NCI-H146 (cell line): ENCODE results near the gene COQ9.
A peak's percentile ranks its signal among the peaks of the same experiment; 100 is the strongest.
"Not testable (repeated sequence)": the region's sequence is repeated elsewhere in the genome, so short reads cannot be mapped to it uniquely, and the experiment has no call there.

Experiments
- DNase-seq: peaks from one replicate; lab custom pipeline; 2025; lab: John Stamatoyannopoulos, UW

The COQ9 gene, protein sequence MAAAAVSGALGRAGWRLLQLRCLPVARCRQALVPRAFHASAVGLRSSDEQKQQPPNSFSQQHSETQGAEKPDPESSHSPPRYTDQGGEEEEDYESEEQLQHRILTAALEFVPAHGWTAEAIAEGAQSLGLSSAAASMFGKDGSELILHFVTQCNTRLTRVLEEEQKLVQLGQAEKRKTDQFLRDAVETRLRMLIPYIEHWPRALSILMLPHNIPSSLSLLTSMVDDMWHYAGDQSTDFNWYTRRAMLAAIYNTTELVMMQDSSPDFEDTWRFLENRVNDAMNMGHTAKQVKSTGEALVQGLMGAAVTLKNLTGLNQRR

GRCh38 chr16:57447186-57447962, at the start of gene COQ9, which contains the start of gene CIAPIN1:
COQ9 (plus strand) TSS chr16:57447479; CDS start chr16:57447506, 27 bp downstream.
CIAPIN1 (minus strand) TSS chr16:57447385; CDS start chr16:57440928, 6,457 bp downstream.
- peak; percentile 90 for DNase-seq

DNA sequence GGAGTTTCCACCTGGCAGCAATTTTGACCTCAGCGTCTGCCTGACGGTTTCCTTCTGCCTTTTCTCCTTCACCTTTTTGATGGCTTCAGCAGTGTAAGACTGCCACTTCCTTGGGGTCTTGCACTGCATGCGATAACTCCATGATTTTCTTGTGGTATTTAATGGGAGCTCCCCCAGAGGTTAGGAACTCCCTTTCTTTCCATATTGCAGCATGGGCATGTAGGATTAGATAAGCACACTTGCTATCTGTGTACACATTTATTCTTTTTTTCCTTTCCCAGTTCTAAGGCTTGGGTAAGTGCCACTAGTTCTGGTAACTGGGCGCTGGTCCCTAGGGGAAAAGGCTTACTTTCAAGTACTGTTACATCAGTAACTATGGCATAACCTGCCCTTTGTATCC, 49.8 kb upstream of the COQ9 start:
- not testable (repeated sequence) for DNase-seq

- no peak for DNase-seq
Measured at GRCh38 chr16:57401943-57402640, 45.2 kb upstream of the COQ9 start.

DNA sequence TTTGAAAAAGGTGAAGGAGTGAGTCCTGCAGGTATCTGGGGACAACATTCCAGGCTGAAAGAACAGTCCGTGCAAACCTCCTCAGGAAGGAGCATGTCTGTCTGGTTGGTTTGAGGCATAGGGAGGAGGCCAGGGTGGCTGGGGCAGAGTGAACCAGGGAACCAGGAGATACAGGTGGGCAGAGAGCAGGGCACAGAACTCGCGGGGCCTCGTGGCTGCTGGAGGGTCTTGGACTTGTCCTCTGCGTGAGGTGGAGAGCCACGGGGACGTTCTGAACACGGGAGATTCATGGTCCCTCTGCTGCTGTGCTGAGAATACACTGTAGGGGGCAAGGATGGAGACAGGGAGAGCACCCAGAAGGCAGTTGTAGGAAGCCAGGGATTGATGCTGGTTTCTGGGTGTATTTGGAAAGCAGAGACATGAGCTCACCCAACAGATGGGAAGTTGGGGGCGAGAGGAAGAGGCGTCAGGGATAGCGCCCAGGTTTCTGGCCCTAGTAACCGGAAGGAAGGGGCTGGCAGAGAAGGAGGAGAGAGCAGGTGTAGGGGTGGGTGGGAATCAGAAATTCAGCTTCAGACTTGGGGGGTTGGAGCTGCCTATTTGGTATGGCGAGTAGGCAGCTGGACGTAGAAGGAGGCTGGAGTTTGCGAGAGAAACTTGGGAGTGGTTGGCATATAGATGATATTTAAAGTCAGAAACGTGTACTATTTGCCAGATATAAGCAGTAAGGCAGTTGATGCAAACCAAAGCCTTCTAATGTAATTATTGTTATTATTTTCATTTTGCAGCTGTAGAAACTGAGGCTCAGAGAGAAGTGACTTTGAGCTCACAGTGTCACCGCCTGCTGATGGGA, 43.1 kb upstream of the COQ9 start, which contains the start of gene CCL17:
CCL17 (plus strand) TSS at position 803 of the 853 bp plus-strand sequence. CDS start 9,166 bp downstream, outside the sequence.
- no peak for DNase-seq

DNA sequence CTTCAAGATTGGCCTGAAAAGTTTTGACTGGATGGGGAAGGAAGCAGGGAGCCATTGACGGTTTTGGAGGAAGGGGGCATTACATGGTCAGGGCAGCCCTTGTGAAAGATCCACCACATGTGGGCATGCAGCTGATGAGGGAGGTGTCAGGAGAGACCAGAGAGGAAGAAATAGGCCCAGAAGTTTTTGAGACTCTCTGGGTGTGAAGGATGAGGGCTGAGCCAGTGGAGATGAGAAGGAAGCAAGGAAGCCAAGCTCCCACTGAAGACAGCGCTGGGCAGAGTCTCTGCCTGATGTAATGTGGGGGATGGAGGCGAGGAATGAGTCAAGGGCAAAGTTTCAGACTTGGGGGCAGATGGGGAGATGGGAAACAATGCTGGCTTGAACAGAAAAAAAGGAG, 42.2 kb upstream of the COQ9 start:
- no peak for DNase-seq

- no peak for DNase-seq
Measured at GRCh38 chr16:57406881-57407280, 40.4 kb upstream of the COQ9 start.

- no peak for DNase-seq
Measured at GRCh38 chr16:57407521-57408353, 39.5 kb upstream of the COQ9 start.

GRCh38 chr16:57409065-57409464, 38.2 kb upstream of the COQ9 start:
- DNase-seq, result no peak

DNA sequence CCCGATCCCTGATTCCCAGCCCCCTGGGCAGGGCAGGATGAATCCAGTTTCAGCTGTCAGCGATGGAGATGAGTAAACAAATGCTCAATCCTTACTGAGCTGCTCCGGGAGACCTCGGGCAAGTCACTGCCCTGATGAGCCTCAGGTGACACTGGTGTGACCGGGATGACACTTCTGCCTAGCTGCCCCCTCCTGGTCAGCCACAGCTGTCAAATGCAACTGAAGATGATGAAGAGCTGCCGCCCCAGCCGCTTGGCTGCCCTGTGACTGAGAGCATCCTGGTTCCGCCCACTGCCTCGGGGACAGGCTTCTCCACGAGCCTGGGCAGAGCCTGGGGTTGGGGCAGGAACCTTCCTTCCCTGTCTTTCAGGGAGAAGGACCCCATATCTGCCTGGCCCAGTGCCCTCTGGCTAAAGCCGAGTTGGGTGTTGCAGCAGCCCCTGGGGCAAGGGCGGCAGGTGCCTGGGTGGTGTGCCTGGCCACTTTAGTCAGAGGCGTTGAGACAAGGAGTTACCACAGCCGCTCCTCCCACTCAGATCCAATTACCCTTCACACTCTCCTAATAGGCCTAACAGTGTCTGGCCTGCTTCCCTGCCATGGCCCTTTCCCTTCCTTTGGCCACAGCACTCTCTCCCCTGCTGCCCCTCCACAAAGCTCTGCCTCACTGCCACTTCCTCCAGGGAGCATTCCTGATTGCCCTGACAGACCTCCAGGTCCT, 37.2 kb upstream of the COQ9 start:
- no peak for DNase-seq

DNA sequence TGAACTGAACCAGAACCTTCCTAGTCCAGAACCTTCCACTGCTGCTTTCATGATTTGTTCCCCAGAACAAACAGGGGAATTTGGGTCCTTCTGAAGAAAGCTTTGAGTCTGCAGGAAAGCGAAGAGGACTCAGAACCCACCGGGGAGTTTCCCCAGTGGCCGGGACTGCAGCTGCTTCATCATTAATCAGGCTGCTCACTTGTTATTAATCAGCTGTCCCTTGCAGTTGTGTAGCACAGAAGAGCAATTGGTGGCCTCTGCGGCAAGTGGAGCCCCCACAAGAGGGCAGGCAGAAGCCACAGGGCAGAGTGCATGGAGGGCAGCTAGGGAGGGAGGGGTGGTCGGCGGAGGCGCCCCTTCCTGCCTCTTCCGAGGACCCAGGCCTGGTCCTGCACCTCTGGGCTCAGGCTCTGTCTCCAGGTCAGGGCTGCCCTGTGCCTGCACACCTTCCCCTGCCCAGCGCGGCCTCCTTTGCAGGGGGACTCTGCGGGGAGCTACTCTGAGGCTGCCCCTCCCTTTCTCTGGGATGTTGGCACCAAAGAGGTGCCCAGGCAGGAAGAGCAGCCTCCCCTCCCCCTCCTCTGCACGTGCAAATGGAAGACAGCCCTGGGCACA, 35.8 kb upstream of the COQ9 start:
- DNase-seq, result no peak

GRCh38 chr16:57412584-57412983, 34.7 kb upstream of the COQ9 start:
- DNase-seq, result no peak

DNA sequence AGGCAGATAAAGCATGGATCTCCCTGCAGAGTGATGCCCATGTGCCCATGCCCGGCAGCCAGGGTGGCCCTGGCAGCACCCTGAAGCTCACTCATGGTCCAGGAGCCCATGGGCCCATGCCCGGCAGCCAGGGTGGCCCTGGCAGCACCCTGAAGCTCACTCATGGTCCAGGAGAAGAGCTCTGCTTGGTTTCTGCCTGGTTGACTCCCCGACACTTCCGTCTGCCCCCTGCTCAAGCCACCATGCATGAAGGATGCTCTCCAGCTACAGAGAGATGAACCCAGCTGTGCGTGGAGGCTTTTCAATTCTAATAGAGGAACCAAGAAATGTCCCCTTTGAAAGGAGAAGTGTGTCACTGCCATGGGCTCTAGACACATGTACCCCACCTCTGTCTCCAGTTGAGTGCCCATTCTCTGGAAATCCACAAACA, 34.0 kb upstream of the COQ9 start:
- DNase-seq, result no peak

GRCh38 chr16:57413733-57414132, 33.5 kb upstream of the COQ9 start:
- no peak for DNase-seq

- no peak for DNase-seq
Measured at GRCh38 chr16:57416084-57416483, 31.2 kb upstream of the COQ9 start.

- no peak for DNase-seq
Measured at GRCh38 chr16:57419506-57419905, 27.8 kb upstream of the COQ9 start.

DNA sequence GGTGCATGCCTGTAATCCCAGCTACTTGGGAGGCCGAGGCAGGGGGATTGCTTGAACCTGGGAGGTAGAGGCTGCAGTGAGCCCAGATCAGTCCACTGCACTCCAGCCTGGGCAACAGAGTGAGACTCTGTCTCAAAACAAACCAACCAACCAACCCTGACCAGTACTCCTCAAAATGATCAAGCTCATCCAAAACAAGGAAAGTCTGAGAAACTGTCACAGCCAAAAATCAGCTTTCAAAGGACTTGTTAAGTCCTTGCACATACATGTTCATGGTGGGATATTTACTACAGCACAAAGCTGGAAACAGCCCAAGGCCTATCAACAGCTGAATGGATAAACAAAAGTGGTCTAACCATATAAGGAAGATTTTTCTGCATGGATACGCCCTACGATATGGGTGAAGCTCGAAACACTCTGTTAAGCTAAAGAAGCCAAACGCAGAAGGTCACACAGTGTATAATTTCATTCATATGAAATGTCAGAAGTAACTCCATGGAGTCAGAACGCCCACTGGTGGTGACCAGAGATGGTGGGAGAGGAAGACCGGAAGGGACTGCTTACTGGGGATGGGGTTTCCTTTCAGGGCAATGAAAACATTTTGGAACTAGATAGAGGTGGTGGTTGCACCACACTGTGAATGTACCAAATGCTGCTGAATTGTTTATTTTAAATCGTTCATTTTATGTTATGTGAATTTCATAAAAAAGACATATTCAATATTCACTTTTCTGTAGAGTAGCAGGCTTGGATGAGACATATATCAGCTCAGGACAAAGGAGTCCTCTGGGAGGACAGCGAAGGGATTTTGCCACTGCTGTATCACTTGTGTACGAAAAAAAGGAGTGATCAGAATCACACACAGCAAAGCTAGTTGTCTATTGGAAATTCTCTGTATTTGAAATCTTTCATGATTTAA, 25.0 kb upstream of the COQ9 start:
- peak; percentile 54 for DNase-seq

DNA sequence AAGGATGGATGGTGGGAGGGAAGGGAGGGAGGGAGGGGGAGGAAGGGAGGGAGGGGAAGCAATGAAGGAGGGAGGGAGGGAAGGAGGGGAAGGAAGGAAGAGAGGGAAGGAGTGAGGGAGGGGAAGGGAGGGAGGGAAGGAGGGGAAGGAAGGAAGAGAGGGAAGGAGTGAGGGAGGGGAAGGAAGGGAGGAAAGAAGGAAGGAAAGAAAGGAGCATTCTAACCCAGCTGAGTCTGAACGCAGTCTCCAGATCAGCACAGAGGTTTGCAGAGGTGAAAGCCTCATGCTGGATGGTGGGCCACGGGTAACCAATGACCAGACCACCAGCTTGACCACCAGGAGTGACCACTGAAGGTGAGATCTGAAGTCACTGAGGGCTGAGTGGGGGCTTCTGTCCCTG, 24.1 kb upstream of the COQ9 start:
- no peak for DNase-seq

- DNase-seq, result no peak
Measured at GRCh38 chr16:57424583-57424982, 22.7 kb upstream of the COQ9 start.
